Endothelial cell (in vitro differentiated cells): ENCODE measurements around the gene LRRC19. TPM values are rescaled to one million over a fixed set of nuclear protein-coding genes. Genes with fewer than 3 reads are reported as not detected.

Experiments
- DNase-seq: peaks from one replicate; pipeline ENCODE4 v3.0.0; 2021; ENCODE audit warnings: low spot score
- H3K27ac Mint-ChIP-seq: one replicate; pipeline ENCODE4 v1.8.0; 2021; ENCODE audit warnings: mixed read lengths, inconsistent platforms; ENCODE audit not compliant: unreplicated experiment
- H3K27me3 Mint-ChIP-seq: one replicate; pipeline ENCODE4 v1.8.0; 2021; ENCODE audit warnings: mild to moderate bottlenecking, moderate library complexity, mixed read lengths, inconsistent platforms; ENCODE audit not compliant: unreplicated experiment
- H3K36me3 Mint-ChIP-seq: one replicate; pipeline ENCODE4 v1.8.0; 2021; ENCODE audit warnings: mild to moderate bottlenecking, low read depth, mixed read lengths, inconsistent platforms; ENCODE audit not compliant: unreplicated experiment
- H3K4me1 Mint-ChIP-seq: one replicate; pipeline ENCODE4 v1.8.0; 2021; ENCODE audit warnings: mild to moderate bottlenecking, mixed read lengths, inconsistent platforms; ENCODE audit not compliant: unreplicated experiment
- H3K4me3 Mint-ChIP-seq: one replicate; pipeline ENCODE4 v1.8.0; 2021; ENCODE audit warnings: mild to moderate bottlenecking, mixed read lengths, inconsistent platforms; ENCODE audit not compliant: unreplicated experiment
- H3K9me3 Mint-ChIP-seq: one replicate; pipeline ENCODE4 v1.8.0; 2021; ENCODE audit warnings: mixed read lengths, inconsistent platforms; ENCODE audit not compliant: unreplicated experiment
- total RNA-seq: library from RNA; stranded (reverse); fragmentation: NEBNext Ultra II Directional; extraction: Animal tissue kit (Norgen Biotek cat#: 25700); gene quantifications from one replicate; pipeline ENCODE4 v1.2.1, GENCODE V29; 2021; ENCODE audit not compliant: unreplicated experiment
- TF ChIP-seq, protein P1 (sequence below): fragments of 200-600 bp; sonication (generic); IDR thresholded peaks from one replicate; pipeline ENCODE4 v1.5.0; 2021; ENCODE audit warnings: antibody characterized with exemption; ENCODE audit not compliant: unreplicated experiment

The LRRC19 gene
- total RNA-seq, 1 donor from 2014 or later: not detected

DNA sequence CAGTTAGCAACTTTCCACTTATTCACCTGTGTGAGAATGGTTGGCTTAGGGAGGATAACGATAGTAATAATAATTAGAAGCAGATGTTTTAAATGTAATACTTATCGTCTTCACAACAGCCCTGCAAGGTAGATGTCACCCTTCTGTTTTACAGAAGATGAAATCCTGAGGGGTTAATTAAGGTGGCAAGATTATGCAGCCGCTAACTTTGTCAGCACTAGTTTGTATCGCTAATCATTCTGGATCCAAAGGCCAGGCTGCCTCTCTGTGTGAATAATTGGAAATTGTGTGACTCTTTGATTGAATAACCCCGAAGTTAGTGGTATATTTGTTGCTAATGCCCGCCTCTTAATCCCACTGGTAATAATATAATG is 48.6 kb downstream of the LRRC19 start:
- H3K9me3 Mint-ChIP-seq: no peaks in the 10 kb centered on the region
- H3K4me1 Mint-ChIP-seq: peaks cover 14% of the 10 kb centered on the region
- H3K36me3 Mint-ChIP-seq: no peaks in the 10 kb centered on the region
- peak overlapping the region; percentile 95 for H3K4me3 Mint-ChIP-seq
- TF ChIP-seq, protein P1, sequence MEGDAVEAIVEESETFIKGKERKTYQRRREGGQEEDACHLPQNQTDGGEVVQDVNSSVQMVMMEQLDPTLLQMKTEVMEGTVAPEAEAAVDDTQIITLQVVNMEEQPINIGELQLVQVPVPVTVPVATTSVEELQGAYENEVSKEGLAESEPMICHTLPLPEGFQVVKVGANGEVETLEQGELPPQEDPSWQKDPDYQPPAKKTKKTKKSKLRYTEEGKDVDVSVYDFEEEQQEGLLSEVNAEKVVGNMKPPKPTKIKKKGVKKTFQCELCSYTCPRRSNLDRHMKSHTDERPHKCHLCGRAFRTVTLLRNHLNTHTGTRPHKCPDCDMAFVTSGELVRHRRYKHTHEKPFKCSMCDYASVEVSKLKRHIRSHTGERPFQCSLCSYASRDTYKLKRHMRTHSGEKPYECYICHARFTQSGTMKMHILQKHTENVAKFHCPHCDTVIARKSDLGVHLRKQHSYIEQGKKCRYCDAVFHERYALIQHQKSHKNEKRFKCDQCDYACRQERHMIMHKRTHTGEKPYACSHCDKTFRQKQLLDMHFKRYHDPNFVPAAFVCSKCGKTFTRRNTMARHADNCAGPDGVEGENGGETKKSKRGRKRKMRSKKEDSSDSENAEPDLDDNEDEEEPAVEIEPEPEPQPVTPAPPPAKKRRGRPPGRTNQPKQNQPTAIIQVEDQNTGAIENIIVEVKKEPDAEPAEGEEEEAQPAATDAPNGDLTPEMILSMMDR: no peak
- H3K27me3 Mint-ChIP-seq: peaks cover 4% of the 10 kb centered on the region
- H3K27ac Mint-ChIP-seq: peak overlapping the region; percentile 97
- DNase-seq: no peak

DNA sequence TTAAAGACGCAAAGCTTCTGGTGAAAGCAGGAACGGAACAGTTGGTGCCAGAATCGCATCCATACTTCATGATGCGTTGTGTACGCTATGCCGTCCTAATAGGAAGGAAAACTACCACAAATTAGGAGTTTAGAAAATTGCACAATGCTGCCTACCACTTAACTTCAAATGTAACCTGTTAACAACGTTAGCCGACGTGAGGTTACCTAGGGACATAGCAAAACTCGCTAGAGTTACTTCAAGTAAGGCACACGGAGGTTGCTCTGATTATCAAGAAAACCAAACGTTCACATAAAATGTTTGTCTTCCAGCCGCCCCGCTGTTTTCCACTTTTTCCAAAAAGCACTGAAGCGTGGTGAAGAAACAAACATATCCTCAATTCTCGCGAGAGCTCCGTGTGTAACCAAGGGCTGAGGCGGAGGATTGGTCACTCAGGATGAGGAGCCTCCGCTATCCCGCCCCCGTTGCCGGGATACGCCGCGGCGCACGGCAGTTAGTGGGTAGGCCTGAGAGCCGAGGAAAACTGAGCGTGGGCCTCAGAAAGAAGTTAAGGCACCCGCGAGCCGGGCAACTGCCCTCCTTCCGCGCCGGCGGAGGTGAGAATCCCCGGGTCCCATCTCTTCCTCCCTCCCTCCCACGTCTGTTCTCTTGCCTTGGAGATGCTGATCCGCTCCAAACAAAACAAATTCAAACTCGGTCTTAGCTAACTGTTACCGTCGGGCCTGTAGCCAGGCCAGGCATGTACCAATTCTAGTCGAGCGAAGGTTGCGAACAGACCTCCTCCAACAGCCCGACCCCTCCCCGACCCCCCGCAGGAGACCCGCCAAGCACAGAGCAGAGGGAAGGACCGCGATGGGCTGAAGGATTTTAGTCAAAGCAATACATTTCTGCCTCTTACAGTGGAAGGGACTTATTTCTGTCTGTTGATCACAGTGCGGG is 49.3 kb downstream of the LRRC19 start, which contains the start of gene IFT74:
Gene IFT74, plus strand, starts transcription at position 492 of the 939 bp plus-strand sequence. CDS start 5,556 bp downstream, outside the sequence.
- H3K27ac Mint-ChIP-seq: peak within 1 kb of the TSS; percentile 97

DNA sequence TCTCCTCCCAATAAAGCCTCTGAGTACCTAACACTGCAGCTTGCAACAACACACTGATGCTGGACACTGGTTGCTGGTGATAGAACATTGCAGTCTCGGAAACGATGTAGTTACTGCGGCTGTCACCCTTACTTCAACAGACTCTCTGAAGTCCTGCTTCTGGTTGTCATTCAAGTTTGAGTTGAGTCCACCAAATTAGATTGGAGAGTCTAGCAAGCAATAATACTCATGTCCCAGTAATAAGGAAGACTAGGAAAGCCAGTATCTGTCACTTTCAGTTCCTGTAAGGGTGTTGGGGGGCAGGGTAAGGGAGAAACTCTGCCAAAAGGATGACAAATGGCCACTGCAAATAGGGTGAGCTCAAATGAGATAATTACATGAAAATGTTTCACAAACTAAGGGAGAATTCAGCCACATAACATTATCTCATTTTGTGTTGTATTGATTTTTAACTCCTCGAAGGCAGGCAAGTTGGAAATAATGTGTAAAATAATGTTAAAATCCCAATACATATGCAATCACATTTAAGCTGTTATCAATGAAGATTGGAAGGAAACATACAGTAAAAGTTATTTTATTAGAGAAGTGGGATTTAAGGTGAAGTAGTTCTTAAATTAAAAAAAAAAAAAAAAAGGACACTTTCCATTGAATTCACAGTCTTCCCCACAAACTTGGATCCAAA is 50.1 kb downstream of the LRRC19 start:
- no peaks in the 10 kb centered on the region for H3K9me3 Mint-ChIP-seq
- TF ChIP-seq, protein P1: no peak
- no peak for DNase-seq
- peaks cover 4% of the 10 kb centered on the region for H3K27me3 Mint-ChIP-seq
- H3K4me1 Mint-ChIP-seq: peaks cover 14% of the 10 kb centered on the region
- H3K4me3 Mint-ChIP-seq: peak overlapping the region; percentile 95
- no peaks in the 10 kb centered on the region for H3K36me3 Mint-ChIP-seq
- peak overlapping the region; percentile 97 for H3K27ac Mint-ChIP-seq

More for the DNA sequence above, 49.3 kb downstream of the LRRC19 start, which contains the start of gene IFT74:
- peaks cover 14% of the 10 kb centered on the region for H3K4me1 Mint-ChIP-seq
- H3K4me3 Mint-ChIP-seq: peak within 1 kb of the TSS; percentile 95
- peaks cover 4% of the 10 kb centered on the region for H3K27me3 Mint-ChIP-seq
- H3K36me3 Mint-ChIP-seq: no peaks in the 10 kb centered on the region
- DNase-seq: peak; percentile 92
- TF ChIP-seq, protein P1: no peak
- H3K9me3 Mint-ChIP-seq: no peaks in the 10 kb centered on the region

DNA sequence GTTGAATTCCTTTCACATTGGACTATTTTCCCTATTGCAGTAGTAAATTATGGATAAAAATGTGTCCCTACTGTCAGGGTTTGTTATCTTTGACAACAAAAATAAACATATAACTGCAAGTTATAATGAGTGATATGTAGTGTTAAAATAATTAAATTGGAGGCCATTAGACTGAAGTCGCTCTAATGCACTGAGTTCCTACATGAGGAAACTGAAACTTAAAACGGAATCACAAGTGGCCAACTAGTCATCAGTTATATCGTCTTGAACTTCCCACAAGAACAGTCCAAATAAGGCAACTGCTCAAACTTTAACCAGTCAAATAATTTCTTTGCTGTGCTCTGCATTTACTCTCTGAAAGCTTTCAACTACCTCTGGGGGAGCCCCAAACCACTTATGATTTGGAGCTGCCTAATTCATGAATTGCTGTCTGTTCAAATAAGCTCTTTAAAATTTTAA is 51.4 kb downstream of the LRRC19 start:
- Mint-ChIP-seq H3K9me3 (no peaks in the 10 kb centered on the region), H3K4me3 (no peak overlapping the region), H3K4me1 (peaks cover 14% of the 10 kb centered on the region), H3K36me3 (no peaks in the 10 kb centered on the region), H3K27me3 (peaks cover 4% of the 10 kb centered on the region), H3K27ac (no peak overlapping the region)
- TF ChIP-seq, protein P1: no peak
- DNase-seq: no peak
